ENCODE data around the gene ERC2.

GRCh38 chr3:55601366-55602080 is 866.7 kb downstream of the ERC2 start:
- TF ChIP-seq POLR2A (IDR thresholded peaks at IDR 0.05; ENCODE audit: low read depth, low read length) (no peak), POLR2AphosphoS5 (IDR thresholded peaks at IDR 0.05; ENCODE audit: low read depth, low read length) (no peak), SPI1 (IDR thresholded peaks at IDR 0.05; ENCODE audit: low read depth, low read length) (no peak)
